HepG2 (cell line): ENCODE results near the gene ATXN7L3. TPM values are rescaled to one million over a fixed set of nuclear protein-coding genes. Genes with fewer than 3 reads are reported as not detected.
A peak's percentile ranks its signal among the peaks of the same experiment; 100 is the strongest.

Source experiments
- BORCS8-MEF2B ChIP-seq: sonication (generic); formaldehyde crosslinking; IDR thresholded peaks from 2 replicates; pipeline ENCODE4 v1.8.0; 2022; ENCODE audit warnings: mild to moderate bottlenecking, missing genetic modification reagents
- CENPT ChIP-seq: sonication (generic); formaldehyde crosslinking; IDR thresholded peaks from 2 replicates; pipeline ENCODE4 v1.8.0; 2022; ENCODE audit warnings: low read depth, mild to moderate bottlenecking, moderate library complexity, missing genetic modification reagents
- ERF ChIP-seq: IDR thresholded peaks from 2 replicates; pipeline ENCODE4 v1.6.1; 2018; ENCODE audit warnings: missing biosample characterization, missing genetic modification reagents
- MAF1 ChIP-seq: sonication (generic); formaldehyde crosslinking; IDR thresholded peaks from 2 replicates; pipeline ENCODE4 v1.5.0; 2020; ENCODE audit warnings: missing genetic modification reagents, borderline replicate concordance
- MXD1 ChIP-seq: sonication (generic); formaldehyde crosslinking; IDR thresholded peaks from 2 replicates; pipeline ENCODE4 v1.4.0; 2020; ENCODE audit warnings: mild to moderate bottlenecking, missing genetic modification reagents
- PPARG ChIP-seq: conservative IDR thresholded peaks from 2 replicates; pipeline ENCODE4 v1.6.1; 2016; ENCODE audit warnings: missing biosample characterization, missing genetic modification reagents
- PRMT3 ChIP-seq: sonication (generic); formaldehyde crosslinking; IDR thresholded peaks from 2 replicates; pipeline ENCODE4 v1.8.1; 2022; ENCODE audit warnings: low read depth, mild to moderate bottlenecking, moderate library complexity, missing genetic modification reagents, borderline replicate concordance
- RBM22 ChIP-seq: fragments of 200-400 bp; formaldehyde crosslinking; optimal IDR thresholded peaks from 2 replicates; pipeline ENCODE3; 2017; ENCODE audit warnings: mild to moderate bottlenecking, low read length, moderate library complexity
- SNAPC4 ChIP-seq: sonication (generic); formaldehyde crosslinking; IDR thresholded peaks from 2 replicates; pipeline ENCODE4 v1.4.0; 2020; ENCODE audit warnings: mild to moderate bottlenecking, missing genetic modification reagents
- TEAD2 ChIP-seq: sonication (generic); formaldehyde crosslinking; IDR thresholded peaks from 2 replicates; pipeline ENCODE4 v1.9.0; 2021; ENCODE audit warnings: missing genetic modification reagents
- ZBTB21 ChIP-seq: sonication (generic); formaldehyde crosslinking; IDR thresholded peaks from 2 replicates; pipeline ENCODE4 v1.4.0; 2020; ENCODE audit warnings: missing genetic modification reagents
- ZBTB26 ChIP-seq: IDR thresholded peaks from 2 replicates; pipeline ENCODE4 v1.6.1; 2016; ENCODE audit warnings: missing compliant biosample characterization, missing genetic modification reagents, borderline replicate concordance
- ZBTB3 ChIP-seq: sonication (generic); formaldehyde crosslinking; IDR thresholded peaks from 2 replicates; pipeline ENCODE4 v1.4.0; 2020; ENCODE audit warnings: low read depth, mild to moderate bottlenecking, moderate library complexity, missing genetic modification reagents, borderline replicate concordance
- ZBTB4 ChIP-seq: sonication (generic); formaldehyde crosslinking; IDR thresholded peaks from 2 replicates; pipeline ENCODE4 v1.4.0; 2020; ENCODE audit warnings: missing genetic modification reagents, mild to moderate bottlenecking, borderline replicate concordance
- ZBTB7B ChIP-seq: sonication (generic); formaldehyde crosslinking; IDR thresholded peaks from 2 replicates; pipeline ENCODE4 v1.4.0; 2020; ENCODE audit warnings: missing genetic modification reagents
- ZNF33A ChIP-seq: sonication (generic); formaldehyde crosslinking; IDR thresholded peaks from 2 replicates; pipeline ENCODE4 v1.5.1; 2020; ENCODE audit warnings: missing genetic modification reagents, mild to moderate bottlenecking, moderate library complexity, borderline replicate concordance
- ZNF614 ChIP-seq: IDR thresholded peaks from 2 replicates; pipeline ENCODE4 v1.6.1; 2018; ENCODE audit warnings: missing biosample characterization, missing genetic modification reagents, inconsistent platforms, borderline replicate concordance
- ZNF644 ChIP-seq: IDR thresholded peaks from 2 replicates; pipeline ENCODE4 v1.6.1; 2016; ENCODE audit warnings: low read depth
- polyA plus RNA-seq, 8 experiments: library from polyadenylated mRNA; depleted of rRNA in 3 of 8; stranded (reverse) in 7 of 8; unstranded in 1 of 8; fragments of >200 nt; fragmentation: Illumina TruSeq in 4 of 8; extraction: Trizol in 4 of 8; gene quantifications; 2 replicates each; pipeline versions ENCODE4 v1.2.1 to v1.2.3, GENCODE V29; 2011 to 2016; ENCODE audit warnings: low read depth in 4 of 8, missing spikeins in 1 of 8, mixed read lengths in 1 of 8; ENCODE audit not compliant: insufficient read depth in 1 of 8
- total RNA-seq, 5 experiments: library from RNA; depleted of rRNA; stranded (reverse); fragments of >200 nt; fragmentation: Illumina TruSeq; extraction: Trizol; gene quantifications; 2 replicates each; pipeline ENCODE4 v1.2.3, GENCODE V29; 2016; ENCODE audit warnings: low read depth in 1 of 5

The ATXN7L3 gene
- total and polyA plus RNA-seq, 2 of the 13 experiments (the other 11 are each of a cell fraction or from before 2014, with no cell fraction given): 44.5 to 59.1 TPM

- TF ChIP-seq ZNF33A (CRISPR knock-in tag) (no peak), CENPT (CRISPR knock-in tag) (no peak), ZBTB3 (no peak), ZNF644 (CRISPR knock-in tag) (no peak), ERF (CRISPR knock-in tag) (no peak), ZNF614 (no peak), BORCS8-MEF2B (CRISPR knock-in tag) (0 out of 2 replicates have a peak, but pooled peaks have one; percentile 24), PRMT3 (CRISPR knock-in tag) (no peak), TEAD2 (CRISPR knock-in tag) (no peak), ZBTB26 (CRISPR knock-in tag) (no peak), ZBTB4 (no peak), MAF1 (CRISPR knock-in tag) (no peak), MXD1 (CRISPR knock-in tag) (no peak), RBM22 (peak; percentile 88), ZBTB7B (CRISPR knock-in tag) (no peak), ZBTB21 (no peak), PPARG (CRISPR knock-in tag) (no peak), SNAPC4 (CRISPR knock-in tag) (no peak)
- TF ChIP-seq, all 625 proteins: peak for 11
Measured at GRCh38 chr17:44171931-44172455, 27.7 kb downstream of the ATXN7L3 start (continued).
